EL (cell line): ENCODE results near the gene CCDC197.

ENCODE experiments used
- DNase-seq: peaks from one replicate; pipeline ENCODE4 v3.0.0-alpha.2; 2016

CCDC197 gene

DNA sequence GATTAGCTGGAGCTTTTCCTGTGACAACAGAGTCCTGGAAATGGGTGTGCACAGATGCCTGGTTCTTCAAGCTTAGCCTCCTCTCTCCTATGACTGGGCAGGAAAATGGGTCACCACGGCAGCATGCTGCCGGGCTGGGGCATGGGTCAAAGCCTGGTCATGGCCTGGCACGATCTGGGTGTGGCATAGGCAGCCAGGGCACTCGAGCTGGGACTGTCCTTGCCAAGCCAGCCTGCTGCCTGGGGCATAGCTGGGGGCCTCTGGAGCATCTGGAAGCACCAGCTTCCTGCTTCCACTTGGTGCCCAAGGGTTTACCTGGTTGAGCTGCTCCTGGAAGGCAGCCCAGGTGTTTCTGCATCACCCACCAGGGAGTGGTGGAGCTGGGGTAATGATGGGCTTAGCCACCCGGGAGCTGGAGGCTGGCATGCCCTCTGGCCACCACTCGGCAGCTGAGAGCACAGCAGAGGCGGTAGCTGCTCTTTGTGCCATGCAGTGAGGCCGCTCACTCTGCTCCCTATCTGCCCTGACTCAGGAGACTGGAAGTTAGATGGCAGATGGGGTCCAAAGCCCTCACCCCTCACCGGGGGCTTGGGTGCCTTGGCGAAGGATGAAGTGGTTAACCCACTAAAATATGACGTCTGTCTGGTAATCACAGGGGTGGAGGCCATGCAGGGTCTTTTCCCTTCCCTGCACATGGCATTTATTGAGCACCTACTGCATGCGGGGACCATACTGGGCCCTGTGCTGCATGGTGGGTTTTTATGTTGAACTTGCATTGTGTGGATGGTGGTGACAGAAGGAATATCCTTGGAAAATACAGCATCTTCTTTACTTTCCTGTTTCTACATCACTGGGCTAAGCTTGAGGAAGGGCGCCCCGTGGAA lies 30.7 kb downstream of the CCDC197 start:
- DNase-seq = no peak

DNA sequence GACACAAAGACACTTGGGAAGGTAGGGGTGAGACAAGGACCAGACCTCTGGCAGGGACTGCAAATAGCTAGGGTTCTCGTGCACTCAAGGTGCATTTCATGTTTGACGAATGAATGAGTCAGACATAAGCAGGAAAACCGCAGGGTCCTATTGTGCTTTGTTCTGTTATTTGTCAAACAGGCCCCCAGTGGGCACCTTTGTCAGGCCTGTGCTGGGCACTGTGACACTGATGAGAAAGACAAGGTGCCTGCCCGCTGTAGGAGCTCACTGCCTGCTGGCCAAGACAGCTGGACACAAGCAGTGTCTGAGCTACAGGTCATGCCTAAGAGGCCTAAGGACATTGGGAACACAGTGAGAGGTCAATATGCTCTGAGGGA lies 31.3 kb downstream of the CCDC197 start:
- DNase-seq = peak; percentile 16

DNA sequence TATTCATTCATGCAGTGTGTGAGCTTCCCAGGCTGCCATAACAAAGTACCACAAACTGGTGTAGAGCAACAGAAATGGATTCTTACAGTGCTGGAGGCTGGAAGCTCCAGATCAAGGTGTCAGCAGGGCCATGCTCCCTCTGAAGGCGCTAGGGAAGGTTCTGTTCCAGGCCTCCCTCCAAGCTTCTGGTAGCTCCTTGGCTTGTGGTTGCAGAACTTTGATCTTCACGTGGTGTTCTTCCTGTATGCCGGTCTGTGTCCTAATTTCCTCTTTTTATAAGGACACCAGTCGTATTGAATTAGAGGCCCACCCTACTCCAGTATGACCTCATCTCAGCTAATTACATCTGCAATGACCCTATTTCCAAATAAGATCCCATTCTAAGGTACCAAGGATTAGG lies 32.2 kb downstream of the CCDC197 start:
- no peak for DNase-seq

DNA sequence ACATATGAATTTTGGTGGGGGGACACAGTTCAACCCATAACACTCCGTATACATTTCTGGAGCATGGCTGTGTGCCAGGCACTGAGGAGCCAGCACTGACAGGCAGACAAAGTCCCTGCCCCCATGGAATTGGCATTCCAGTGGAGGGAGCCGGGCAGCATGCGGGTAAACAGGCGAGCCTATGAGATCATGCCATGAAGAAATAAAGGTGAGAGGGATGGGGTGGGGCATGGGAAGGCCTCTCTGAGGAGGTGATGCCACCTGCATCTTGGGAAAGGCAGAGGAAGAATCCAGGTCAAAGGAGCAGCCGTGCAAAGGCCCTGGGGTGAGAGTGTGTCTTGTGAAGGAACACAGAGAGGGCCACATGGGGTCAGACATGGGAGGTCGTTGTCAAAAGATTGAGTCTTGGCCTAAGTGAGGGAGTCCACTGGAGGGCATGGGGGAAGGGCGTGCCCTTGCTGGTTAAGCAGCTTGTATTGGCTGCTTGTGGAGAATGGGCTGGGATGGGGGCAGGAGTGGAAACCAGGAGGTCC lies 32.6 kb downstream of the CCDC197 start:
- no peak for DNase-seq

DNA sequence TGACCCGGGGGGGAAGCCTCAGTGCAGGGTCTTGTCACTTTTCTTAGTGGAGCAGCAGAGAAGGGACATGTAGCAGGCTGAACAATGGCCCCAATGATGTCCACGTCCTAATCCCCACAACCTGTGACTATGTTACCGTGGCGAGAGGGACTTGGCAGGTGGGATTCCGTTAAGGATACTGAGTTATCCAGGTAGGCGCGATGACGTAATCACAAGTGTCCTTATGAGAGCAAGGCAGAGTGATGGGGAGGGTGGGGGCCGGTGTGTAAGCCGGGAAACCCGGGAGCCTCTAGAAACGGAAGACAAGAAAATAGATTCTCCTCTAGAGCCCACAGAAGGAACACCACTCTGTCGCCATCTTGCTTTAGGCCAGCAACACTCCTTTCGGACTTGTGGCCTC lies 33.5 kb downstream of the CCDC197 start:
- DNase-seq = no peak

DNA sequence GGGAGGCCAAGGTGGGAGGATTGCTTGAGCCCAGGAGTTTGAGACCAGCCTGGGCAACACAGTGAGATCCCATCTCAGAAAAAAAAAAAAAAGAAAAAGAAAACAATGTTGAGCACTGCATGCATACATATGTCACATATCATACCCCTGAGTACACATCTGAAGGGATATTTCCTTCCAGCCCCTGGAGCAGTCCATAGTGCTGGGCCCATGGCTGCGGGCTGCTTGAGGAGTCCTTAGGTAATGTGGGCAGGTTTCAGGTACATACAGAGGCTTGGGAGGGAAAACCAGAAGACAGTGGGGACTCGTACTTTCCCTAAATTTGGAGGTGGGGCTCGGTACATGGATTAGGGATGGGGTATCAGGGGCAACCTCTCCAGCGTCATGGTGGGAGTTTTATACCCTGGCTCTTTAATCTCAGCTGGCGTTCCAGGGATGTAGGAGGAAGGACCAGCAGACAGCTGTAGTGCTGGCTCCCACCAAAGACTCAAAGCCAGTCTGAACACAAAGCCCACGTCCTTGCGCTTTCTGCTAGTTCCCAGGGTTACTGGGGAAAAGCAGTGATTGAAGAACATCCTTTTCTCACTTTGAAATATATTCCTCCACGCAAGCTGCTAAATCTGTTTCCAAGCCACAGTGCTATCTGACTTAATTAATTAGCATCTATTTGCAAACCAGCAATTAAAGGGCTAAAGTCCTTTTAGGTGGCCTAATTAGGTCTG lies 34.2 kb downstream of the CCDC197 start:
- DNase-seq = no peak

DNA sequence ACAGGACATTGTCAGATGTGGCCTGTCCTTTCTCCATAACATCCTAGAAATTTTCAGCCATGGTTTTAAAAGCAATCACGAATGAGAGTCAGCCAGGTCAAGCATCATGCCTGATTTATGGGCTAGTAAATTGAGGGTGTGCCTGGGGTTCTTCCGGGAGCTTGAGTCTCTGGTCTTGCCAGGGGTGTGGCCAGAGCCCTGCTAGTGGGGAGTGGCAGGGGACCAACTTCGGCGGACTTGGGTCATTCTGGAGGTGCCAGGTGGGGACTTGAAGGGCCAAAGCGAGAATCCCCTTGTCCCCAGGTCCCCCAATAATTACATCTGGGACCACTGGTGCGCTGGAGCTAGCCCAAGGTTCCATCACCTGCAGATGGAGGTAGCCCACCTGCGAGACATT lies 34.8 kb downstream of the CCDC197 start:
- no peak for DNase-seq

DNA sequence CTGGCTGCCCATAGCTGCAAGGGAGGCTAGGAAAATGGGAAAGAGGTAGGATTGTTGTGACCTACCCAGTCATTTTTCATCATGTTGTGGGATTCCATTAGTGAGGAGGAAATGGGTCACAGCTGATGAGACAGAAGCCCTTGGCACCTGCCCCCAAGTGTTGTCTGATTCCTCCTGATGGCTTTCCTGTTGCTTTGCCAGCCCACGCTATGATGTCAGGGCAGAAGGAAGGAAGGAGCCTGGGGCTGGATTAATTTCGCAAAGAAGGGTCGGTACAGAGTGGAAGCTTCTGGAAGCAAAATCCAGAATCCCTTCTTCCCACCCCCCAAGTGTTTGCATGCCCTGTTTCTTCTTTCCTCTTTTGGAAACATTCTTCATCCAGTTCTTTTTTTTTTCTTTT lies 37.8 kb downstream of the CCDC197 start:
- DNase-seq = no peak

DNA sequence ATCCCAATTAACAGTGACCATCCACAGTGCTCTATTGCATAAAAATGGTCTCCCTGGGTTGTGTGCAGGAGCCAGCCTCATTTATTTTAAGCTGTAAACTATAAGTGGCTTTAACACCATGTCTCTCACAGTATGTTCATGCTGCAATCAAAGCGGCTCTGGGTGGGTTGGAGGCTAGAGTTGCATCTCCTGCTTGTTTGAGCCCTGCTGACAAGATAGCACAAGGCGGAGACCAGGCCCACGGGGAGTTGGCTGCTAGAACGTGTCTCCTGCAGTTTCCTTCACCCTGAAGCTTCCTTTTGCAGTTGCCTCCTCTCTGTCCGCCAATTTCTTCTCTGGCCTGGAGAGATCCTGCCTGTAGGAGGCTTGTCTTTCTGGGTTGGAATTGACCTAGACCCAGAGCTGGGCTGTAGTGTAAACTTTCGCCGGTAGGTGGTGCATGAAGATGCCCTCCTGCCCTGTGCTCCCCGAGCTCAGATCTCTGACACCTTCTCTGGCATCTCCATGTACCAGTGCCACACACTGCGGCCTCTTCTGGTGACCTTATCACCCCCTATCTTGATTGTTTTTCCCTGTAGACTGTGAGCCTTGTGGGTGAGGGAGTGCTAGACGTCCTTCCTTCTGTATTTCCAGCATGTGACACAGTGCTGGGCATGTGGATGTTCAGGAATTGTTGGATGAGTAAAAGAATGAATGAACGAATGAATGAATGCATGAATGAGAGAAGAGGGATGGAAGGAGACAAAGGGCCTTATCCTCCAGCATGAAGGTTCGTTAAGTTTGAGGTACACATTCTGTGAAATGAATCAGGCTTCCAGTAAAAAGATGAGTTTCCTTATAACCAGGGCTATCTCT lies 39.4 kb downstream of the CCDC197 start:
- peak; percentile 78 for DNase-seq

DNA sequence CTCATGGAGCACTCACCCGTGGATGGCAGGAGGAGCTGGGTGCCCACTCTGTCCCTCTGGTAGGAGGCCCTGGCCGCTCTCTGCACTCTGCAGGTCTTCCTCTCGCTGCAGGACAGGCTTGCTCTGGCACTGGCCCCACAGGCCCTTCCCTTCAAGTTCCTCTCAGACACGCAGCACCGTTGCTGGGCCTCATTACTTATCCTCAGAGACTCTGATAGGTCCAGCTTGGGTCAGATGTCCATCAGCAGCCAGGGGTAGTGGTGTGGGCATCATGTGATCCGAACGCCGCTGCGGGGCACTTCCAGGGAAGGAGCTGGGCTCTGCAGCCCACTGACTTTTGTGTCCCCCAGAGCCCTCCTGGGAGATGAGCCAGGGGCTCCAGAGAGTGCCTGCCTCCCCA lies 40.9 kb downstream of the CCDC197 start:
- no peak for DNase-seq

DNA sequence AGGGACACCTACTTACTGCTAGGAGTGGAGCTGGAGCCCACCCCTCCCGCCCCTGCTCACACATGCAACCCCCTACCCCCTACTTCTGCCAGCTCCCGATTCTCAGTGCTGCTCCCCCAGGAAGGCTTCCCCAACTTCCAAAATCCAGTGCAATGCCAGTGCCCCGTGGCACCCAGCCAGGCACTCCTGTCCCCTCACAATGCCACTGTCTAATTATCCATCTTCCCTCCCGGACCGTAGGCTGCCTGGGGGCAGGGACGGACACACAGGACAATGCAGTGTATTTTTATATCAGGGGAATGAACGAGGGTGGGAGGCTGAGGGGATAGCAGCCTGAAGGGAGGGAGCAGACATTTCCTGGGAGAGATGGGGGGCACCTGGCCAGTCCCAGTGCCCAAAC lies 41.4 kb downstream of the CCDC197 start:
- no peak for DNase-seq

DNA sequence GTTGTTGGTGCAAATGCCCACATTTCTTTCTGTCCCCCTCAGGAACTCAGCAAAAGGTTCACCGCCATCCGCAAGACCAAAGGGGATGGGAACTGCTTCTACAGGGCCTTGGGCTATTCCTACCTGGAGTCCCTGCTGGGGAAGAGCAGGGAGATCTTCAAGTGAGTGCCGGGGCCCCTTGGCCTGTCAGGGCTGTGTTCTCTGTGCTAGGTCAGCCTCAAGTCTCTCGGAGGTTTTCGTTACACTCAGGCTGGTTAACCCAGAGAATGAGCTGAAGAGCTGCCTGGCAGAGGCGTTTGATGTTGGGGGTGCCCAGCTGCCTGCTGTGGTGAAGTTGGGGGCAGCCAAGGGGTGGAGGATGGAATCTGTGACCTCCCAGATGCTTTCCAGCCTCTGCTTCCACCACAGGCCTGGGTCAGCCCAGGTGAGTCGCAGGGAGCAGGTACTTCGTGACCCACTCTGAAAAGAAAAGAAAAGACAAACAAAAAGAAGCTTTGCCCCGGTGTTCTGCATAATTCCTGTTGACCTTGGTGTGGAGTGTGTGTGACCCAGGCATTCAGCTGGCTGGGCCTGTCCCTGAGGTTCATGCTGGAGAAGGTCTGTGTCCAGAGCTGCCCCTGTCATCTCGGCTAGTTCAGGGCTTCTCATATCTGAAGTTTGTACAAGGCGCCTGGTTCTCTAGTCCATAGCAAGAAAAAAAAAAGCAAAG lies 42.0 kb downstream of the CCDC197 start:
- DNase-seq = no peak

DNA sequence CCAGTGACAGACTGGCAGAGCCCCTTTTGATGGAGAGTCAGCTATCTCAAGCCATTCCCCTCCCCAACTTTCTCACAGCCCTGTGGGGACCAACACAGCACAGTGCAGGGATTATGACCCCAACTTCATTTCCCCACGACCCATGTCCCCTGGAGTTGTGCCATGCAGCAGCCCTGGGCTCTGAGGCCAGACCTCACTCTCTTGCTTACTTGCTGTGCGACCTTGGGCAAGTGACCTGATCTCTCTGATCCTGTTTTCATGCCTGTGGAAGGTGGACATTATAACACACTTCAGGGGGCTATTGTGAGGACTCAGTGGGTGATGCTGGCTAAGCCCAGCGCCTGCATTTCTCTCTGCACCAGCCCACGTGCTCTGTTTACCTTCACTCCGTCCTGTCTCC lies 43.1 kb downstream of the CCDC197 start:
- no peak for DNase-seq

DNA sequence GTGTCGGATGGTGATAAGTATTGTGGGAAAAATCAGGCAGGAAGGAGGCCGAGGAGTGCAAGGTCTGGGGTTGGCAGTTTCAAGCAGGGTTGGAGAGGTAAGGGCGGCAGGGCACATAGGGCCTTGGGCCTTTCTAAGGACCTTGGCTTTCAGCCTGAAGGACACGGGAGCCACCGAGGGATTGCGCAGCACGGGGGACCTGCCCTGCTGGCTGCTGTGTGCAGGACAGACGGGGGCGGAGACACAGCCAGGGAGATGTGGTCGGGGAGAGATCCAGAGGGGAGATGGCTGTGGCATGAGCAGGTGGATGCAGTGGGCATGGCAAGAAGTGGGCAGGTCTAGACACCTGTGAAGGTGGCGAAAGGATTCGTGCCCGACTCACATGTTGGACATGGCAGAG lies 43.7 kb downstream of the CCDC197 start:
- no peak for DNase-seq

DNA sequence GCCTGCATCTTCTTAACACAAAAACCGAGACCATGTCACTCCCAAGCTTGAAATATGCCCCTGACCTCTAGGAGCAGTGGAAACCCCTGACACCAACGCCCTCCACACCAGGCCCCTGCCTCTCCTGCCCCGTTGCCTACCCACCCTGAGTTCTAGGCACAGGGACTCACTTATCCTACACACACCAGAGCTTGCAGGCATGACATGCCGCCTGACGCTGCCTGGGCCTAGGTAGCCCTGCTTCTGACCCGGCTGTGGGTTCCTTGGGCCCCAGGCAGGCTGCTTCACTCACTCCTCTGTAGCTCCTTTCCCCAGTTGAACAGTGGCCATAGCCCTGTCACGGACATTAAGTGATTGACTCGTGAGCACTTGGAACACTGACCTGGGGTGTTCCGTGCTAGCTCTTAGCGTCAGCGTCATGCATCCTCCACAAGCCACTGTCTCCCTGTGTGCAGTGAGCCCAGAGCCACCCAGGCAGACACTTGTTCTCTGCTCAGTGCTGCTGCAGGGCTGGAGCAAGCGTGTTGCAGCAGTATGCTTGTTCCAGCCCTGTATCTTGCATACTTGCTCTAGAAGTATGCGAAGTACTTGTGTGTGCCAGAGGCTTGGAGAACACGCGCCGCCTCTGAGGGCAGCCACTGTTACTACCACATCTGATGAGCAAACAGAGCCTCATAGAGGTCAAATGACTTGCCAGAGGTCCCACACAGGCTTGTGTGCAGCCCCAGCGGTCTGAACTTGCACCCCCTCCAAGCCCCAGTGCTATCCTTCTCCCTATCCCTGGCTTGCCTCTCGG lies 44.6 kb downstream of the CCDC197 start:
- DNase-seq = peak; percentile 79

DNA sequence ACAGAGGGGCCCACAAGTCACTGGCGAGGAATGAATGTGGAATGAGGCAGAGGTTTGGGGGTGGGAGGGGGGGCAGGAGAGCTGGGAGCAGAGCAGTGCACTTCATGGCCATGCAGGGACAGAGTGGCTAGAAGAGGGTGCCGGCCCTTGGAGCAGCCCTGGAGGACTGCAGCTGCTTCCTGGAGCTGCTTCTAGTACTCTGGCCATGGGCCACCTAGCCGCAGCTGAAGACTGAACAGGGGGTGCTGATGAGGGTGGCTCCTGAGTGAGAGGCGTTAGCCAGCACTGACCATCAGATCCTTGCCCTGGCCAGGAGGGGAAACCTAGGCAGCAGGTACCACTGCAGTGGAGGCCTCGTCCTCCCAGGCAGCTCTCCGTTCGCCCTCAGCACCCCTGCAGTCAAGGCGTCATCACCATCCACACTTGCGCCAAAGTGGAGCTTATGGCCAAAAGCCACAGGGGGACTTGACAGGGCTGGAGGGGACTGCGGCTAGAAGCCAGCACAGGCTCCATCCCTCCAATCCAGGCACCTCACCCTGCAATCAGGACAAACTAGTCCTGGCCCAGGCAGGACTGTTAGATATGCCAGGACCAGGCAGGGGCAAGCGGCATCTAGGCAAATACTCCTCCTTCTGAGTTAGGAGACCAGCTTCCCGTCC lies 45.5 kb downstream of the CCDC197 start:
- DNase-seq = no peak

DNA sequence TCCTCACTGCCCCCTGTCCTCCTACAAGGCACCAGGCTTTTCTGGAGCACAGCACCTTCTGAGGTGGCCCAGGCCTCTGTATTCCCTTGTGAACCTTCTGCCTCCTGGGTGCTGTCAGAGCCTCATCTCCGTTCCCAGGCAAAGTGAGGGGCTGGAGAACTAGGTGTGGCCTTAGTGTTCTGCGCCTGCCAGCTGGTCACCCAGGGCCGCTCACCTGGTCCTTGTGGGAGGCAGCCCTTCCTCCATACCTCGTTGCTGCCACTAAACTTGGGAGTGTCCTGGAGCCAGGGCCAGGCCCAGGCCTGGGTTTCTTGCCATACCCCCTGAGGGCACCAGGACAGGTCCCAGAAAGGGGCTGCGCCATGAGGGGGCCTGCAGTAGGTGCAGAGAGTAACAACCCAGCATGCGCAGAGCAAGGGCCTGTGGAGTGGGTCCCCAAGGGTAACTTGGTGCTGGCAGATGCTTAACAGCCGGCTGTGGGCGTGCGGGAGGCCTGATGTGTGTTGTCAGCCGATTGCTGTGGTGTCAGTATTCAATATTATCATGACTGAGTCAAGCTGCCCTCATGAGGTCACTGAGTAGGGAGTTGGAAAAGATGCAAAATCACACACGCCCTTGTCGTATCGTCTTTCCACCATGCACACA lies 46.1 kb downstream of the CCDC197 start:
- DNase-seq = no peak

DNA sequence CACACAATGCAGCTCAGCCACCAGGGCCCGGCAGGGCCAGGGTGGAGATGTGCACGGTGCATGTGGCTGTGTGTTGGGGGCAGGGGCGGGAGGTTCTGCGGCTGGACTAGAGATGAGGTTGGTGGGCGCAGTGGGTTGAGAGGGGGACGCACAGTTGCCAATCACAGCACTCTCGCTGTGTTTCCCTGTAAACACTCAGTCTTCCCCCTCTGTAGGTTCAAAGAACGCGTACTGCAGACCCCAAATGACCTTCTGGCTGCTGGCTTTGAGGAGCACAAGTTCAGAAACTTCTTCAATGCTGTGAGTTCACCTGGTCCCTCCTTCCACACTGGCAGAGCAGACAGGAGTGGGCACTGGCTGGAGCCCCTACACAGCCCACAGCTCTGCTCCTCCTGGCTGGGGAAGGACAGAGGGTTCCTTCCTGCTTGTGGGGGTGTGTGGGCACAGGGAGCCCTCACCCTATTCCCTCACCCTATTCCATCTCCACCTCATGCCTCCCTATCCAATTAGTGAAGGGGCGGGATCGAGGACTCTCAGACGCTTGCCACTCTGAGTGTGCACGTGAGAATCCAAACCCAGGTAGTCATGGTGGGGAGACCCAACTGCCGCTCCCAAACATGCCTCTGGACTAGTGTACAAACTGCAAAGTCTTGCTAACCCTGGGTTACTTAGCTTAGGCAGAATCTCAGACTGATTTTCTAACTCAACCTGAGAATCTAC lies 46.8 kb downstream of the CCDC197 start:
- DNase-seq = no peak

DNA sequence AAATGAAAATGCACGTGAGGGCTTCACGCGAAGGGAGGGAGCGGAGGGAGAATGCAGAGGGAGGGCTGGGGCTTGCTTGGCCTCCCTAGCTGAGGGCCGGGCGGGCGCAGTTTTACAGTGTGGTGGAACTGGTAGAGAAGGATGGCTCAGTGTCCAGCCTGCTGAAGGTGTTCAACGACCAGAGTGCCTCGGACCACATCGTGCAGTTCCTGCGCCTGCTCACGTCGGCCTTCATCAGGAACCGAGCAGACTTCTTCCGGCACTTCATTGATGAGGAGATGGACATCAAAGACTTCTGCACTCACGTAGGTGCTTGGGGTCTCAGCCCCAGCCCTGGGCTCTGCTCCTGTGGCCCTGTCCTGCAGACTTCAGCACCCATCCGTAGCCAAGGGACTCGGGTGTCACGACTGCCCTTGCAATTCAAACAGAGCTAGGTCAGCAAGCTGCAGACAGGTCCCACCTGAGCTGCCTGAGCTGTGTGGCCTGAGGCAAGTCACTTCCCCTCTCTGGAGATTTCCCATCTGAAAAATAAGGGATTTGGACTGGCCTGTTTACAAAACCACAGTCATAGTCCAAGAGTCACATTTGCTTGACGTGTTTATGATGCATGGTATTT lies 47.5 kb downstream of the CCDC197 start:
- DNase-seq = no peak
